ENCODE measurements around the gene SLC1A2.
A peak's percentile ranks its signal among the peaks of the same experiment; 100 is the strongest.

The SLC1A2 gene

GRCh38 chr11:35270342-35270741 is 149.0 kb downstream of the SLC1A2 start:
- TF ChIP-seq CTCF (IDR thresholded peaks at IDR 0.05; ENCODE audit: low read depth, low read length, missing control alignments) = no peak
- Histone ChIP-seq H3K4me3 (ENCODE audit: low read depth, low read length) (no peak overlapping the region), H3K27me3 (replicated peaks) (no peaks in the 10 kb centered on the region), H3K27ac (no peak overlapping the region), H3K36me3 (replicated peaks) (no peaks in the 10 kb centered on the region)
- in situ Hi-C loops (cut with HindIII; ENCODE audit: low pct_ligation_motif_present, low sequenced_read_pairs) = no loop called here
- no peak for DNase-seq

GRCh38 chr11:35267504-35267903 is 151.9 kb downstream of the SLC1A2 start:
- in situ Hi-C loops (cut with HindIII; ENCODE audit: low pct_ligation_motif_present, low sequenced_read_pairs) = no loop called here
- Histone ChIP-seq H3K27me3 (replicated peaks) (no peaks in the 10 kb centered on the region), H3K27ac (no peak overlapping the region), H3K4me3 (ENCODE audit: low read depth, low read length) (no peak overlapping the region), H3K36me3 (replicated peaks) (no peaks in the 10 kb centered on the region)
- no peak for TF ChIP-seq CTCF (IDR thresholded peaks at IDR 0.05; ENCODE audit: low read depth, low read length, missing control alignments)
- DNase-seq = peak; percentile 78

GRCh38 chr11:35265755-35266454 is 153.5 kb downstream of the SLC1A2 start:
- Histone ChIP-seq H3K4me3 (ENCODE audit: low read depth, low read length) (no peak overlapping the region), H3K27me3 (replicated peaks) (no peaks in the 10 kb centered on the region), H3K36me3 (replicated peaks) (no peaks in the 10 kb centered on the region), H3K27ac (no peak overlapping the region)
- DNase-seq = no peak
- in situ Hi-C loops (cut with HindIII; ENCODE audit: low pct_ligation_motif_present, low sequenced_read_pairs) = no loop called here
- TF ChIP-seq CTCF (IDR thresholded peaks at IDR 0.05; ENCODE audit: low read depth, low read length, missing control alignments) = no peak

GRCh38 chr11:35262735-35263134 is 156.6 kb downstream of the SLC1A2 start:
- in situ Hi-C loops (cut with HindIII; ENCODE audit: low pct_ligation_motif_present, low sequenced_read_pairs) = no loop called here
- no peaks in the 10 kb centered on the region for H3K27me3 ChIP-seq (replicated peaks)
- H3K36me3 ChIP-seq (replicated peaks) = no peaks in the 10 kb centered on the region
- H3K27ac ChIP-seq = no peak overlapping the region
- no peak for DNase-seq
- H3K4me3 ChIP-seq (ENCODE audit: low read depth, low read length) = no peak overlapping the region
- TF ChIP-seq CTCF (IDR thresholded peaks at IDR 0.05; ENCODE audit: low read depth, low read length, missing control alignments) = no peak

GRCh38 chr11:35262056-35262455 is 157.3 kb downstream of the SLC1A2 start:
- in situ Hi-C loops (cut with HindIII; ENCODE audit: low pct_ligation_motif_present, low sequenced_read_pairs) = no loop called here
- no peak for TF ChIP-seq CTCF (IDR thresholded peaks at IDR 0.05; ENCODE audit: low read depth, low read length, missing control alignments)
- Histone ChIP-seq H3K27me3 (replicated peaks) (no peaks in the 10 kb centered on the region), H3K27ac (no peak overlapping the region), H3K4me3 (ENCODE audit: low read depth, low read length) (no peak overlapping the region), H3K36me3 (replicated peaks) (no peaks in the 10 kb centered on the region)
- DNase-seq = no peak

GRCh38 chr11:35261197-35261596 is 158.2 kb downstream of the SLC1A2 start:
- no peaks in the 10 kb centered on the region for H3K27me3 ChIP-seq (replicated peaks)
- no peak for DNase-seq
- no peak overlapping the region for H3K4me3 ChIP-seq (ENCODE audit: low read depth, low read length)
- in situ Hi-C loops (cut with HindIII; ENCODE audit: low pct_ligation_motif_present, low sequenced_read_pairs) = no loop called here
- no peaks in the 10 kb centered on the region for H3K36me3 ChIP-seq (replicated peaks)
- H3K27ac ChIP-seq = peak overlapping the region; percentile 44
- TF ChIP-seq CTCF (IDR thresholded peaks at IDR 0.05; ENCODE audit: low read depth, low read length, missing control alignments) = no peak
